Sigmoid colon (tissue), 4 donors: ENCODE measurements around the gene USP54.

Experiments used
- POLR2AphosphoS5 ChIP-seq, 4 donors: sonication (generic); formaldehyde crosslinking; IDR thresholded peaks; one replicate each; pipeline ENCODE4 v1.6.1; 2017; ENCODE audit warnings: antibody characterized with exemption in 4 of 4
- TF ChIP-seq, protein P1 (sequence below), 4 experiments: fragments of 450-650 bp in 3 of 4; fragments of 200-600 bp in 1 of 4; IDR thresholded peaks; one replicate each; pipeline ENCODE4 v1.5.1; 2016 to 2019; ENCODE audit warnings: antibody characterized with exemption in 4 of 4, mild to moderate bottlenecking in 3 of 4, moderate library complexity in 2 of 4

DNA sequence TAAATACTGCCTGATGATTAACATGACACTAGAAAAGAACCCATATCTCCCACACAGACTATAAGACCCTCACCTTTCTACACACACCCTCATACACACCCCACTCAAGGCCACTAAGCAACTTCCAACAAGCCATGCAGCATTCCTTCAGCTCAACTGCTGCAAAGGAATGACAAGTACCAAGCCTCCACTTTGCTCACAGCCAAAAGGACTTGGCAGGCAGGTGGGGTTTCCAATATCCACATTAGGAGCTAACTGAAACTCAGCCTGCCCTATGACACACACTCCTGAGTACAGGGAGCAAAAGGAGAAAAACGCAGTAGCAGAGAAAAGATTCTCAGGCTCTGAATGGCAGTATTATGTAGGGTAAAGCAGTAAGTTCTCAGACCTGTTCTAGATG, 13.4 kb downstream of the USP54 start:
- TF ChIP-seq, protein P1, sequence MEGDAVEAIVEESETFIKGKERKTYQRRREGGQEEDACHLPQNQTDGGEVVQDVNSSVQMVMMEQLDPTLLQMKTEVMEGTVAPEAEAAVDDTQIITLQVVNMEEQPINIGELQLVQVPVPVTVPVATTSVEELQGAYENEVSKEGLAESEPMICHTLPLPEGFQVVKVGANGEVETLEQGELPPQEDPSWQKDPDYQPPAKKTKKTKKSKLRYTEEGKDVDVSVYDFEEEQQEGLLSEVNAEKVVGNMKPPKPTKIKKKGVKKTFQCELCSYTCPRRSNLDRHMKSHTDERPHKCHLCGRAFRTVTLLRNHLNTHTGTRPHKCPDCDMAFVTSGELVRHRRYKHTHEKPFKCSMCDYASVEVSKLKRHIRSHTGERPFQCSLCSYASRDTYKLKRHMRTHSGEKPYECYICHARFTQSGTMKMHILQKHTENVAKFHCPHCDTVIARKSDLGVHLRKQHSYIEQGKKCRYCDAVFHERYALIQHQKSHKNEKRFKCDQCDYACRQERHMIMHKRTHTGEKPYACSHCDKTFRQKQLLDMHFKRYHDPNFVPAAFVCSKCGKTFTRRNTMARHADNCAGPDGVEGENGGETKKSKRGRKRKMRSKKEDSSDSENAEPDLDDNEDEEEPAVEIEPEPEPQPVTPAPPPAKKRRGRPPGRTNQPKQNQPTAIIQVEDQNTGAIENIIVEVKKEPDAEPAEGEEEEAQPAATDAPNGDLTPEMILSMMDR (IDR thresholded peaks at IDR 0.05): no peak
- TF ChIP-seq POLR2AphosphoS5 (IDR thresholded peaks at IDR 0.05): peak; percentile 76 to 91 (median 82)
